Fibroblast of lung (primary cell): ENCODE data around the gene SENP7. TPM values are rescaled to one million over a fixed set of nuclear protein-coding genes. Genes with fewer than 3 reads are reported as not detected.
A peak's percentile ranks its signal among the peaks of the same experiment; 100 is the strongest.

ENCODE experiments used
- DNase-seq, 2 donors: peaks; one replicate each; pipeline versions ENCODE4 v3.0.0 to v3.0.0-alpha.2; 2010; ENCODE audit warnings: low read depth in 2 of 2
- H2AFZ ChIP-seq: 2 replicates; pipeline ENCODE4 v1.5.1; 2012; ENCODE audit warnings: low read length, control low read depth, inconsistent platforms
- H3K27ac ChIP-seq: 2 replicates; pipeline ENCODE4 v1.5.1; 2011; ENCODE audit warnings: low read length, control low read depth; ENCODE audit not compliant: insufficient read depth
- H3K27me3 ChIP-seq: 2 replicates; pipeline ENCODE4 v1.5.1; 2011; ENCODE audit warnings: mild to moderate bottlenecking, low read length; ENCODE audit not compliant: control insufficient read depth, insufficient read depth
- H3K36me3 ChIP-seq: 2 replicates; pipeline ENCODE4 v1.5.1; 2011; ENCODE audit warnings: low read length; ENCODE audit not compliant: control insufficient read depth, insufficient read depth
- H3K4me1 ChIP-seq: 2 replicates; pipeline ENCODE4 v1.5.1; 2011; ENCODE audit warnings: low read length; ENCODE audit not compliant: control insufficient read depth, insufficient read depth; ENCODE audit errors: extremely low read depth
- H3K4me2 ChIP-seq: 2 replicates; pipeline ENCODE4 v1.5.1; 2011; ENCODE audit warnings: low read length, control low read depth; ENCODE audit not compliant: insufficient read depth; ENCODE audit errors: extremely low read depth
- H3K4me3 ChIP-seq, 4 experiments: fragments of 200-600 bp in 1 of 4; sonication (generic) in 1 of 4; replicated peaks in 1 of 4; 2 replicates each; pipeline ENCODE4 v1.5.1; 2011 to 2016; ENCODE audit warnings: low read length in 4 of 4, low read depth in 3 of 4, mild to moderate bottlenecking in 3 of 4, control low read depth in 2 of 4, inconsistent platforms in 1 of 4, mixed read lengths in 1 of 4; ENCODE audit not compliant: insufficient read depth in 1 of 4; ENCODE audit errors: control extremely low read depth in 1 of 4
- H3K79me2 ChIP-seq: 2 replicates; pipeline ENCODE4 v1.5.1; 2012; ENCODE audit warnings: mild to moderate bottlenecking, low read length, inconsistent platforms; ENCODE audit not compliant: control insufficient read depth, insufficient read depth
- H3K9ac ChIP-seq: 2 replicates; pipeline ENCODE4 v1.5.1; 2011; ENCODE audit warnings: mild to moderate bottlenecking, low read length, control low read depth; ENCODE audit not compliant: insufficient read depth
- H3K9me3 ChIP-seq: 2 replicates; pipeline ENCODE4 v1.5.1; 2012; ENCODE audit warnings: low read depth, low read length; ENCODE audit not compliant: control insufficient read depth, insufficient read depth
- H4K20me1 ChIP-seq: 2 replicates; pipeline ENCODE4 v1.5.1; 2011; ENCODE audit warnings: low read length; ENCODE audit not compliant: control insufficient read depth, insufficient read depth; ENCODE audit errors: extremely low read depth
- EZH2 ChIP-seq: IDR thresholded peaks from 2 replicates; pipeline ENCODE4 v1.5.1; 2012; ENCODE audit warnings: low read length, control low read depth, mild to moderate bottlenecking; ENCODE audit errors: missing control alignments
- polyA plus RNA-seq, 2 donors: library from polyadenylated mRNA; depleted of rRNA in 1 of 2; stranded (reverse) in 1 of 2; unstranded in 1 of 2; fragments of >200 nt; gene quantifications; 2 replicates each; pipeline ENCODE4 v1.2.1, GENCODE V29; 2011 to 2012; ENCODE audit warnings: missing spikeins in 1 of 2
- total RNA-seq: library from RNA; depleted of rRNA; stranded (reverse); fragments of >200 nt; gene quantifications from 2 replicates; pipeline ENCODE4 v1.2.1, GENCODE V29; 2014
- TF ChIP-seq, protein P1 (sequence below), 2 donors: IDR thresholded peaks in 1 of 2; conservative IDR thresholded peaks in 1 of 2; 1 replicate in 1 of 2; 2 replicates in 1 of 2; pipeline ENCODE4 v1.5.1; 2011 to 2012; ENCODE audit warnings: low read length in 2 of 2, control low read depth in 1 of 2, inconsistent platforms in 1 of 2, low read depth in 1 of 2, mild to moderate bottlenecking in 1 of 2

The SENP7 gene
- total and polyA plus RNA-seq, 2 donors (not counting 1 experiment from before 2014, with no cell fraction given) = 7.2 to 16.5 TPM

DNA sequence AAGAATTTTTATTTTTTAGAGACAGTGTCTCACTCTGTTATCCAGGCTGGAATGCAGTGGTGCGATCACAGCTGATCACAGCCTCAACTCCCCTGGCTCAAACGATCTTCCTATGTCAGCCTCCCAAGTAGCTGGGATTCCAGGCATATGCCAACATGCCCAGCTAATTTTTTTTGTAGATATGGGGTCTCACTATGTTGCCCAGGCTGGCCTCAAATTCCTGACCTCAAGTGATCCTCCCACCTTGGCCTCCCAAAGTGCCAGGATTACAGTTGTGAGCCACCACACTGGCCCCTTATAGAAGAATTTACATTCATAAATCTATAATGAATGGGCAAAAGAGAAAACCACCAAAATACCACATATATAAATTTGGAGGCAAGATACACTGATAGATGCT lies 15.2 kb downstream of the SENP7 start:
- Histone ChIP-seq H3K27ac (no peak overlapping the region), H4K20me1 (no peaks in the 10 kb centered on the region), H3K79me2 (no peaks in the 10 kb centered on the region), H3K9me3 (no peaks in the 10 kb centered on the region), H2AFZ (no peak overlapping the region), H3K27me3 (no peaks in the 10 kb centered on the region), H3K4me3 (no peak overlapping the region), H3K36me3 (no peaks in the 10 kb centered on the region), H3K9ac (no peak overlapping the region), H3K4me1 (no peaks in the 10 kb centered on the region), H3K4me2 (no peak overlapping the region)
- TF ChIP-seq EZH2 = no peak
- TF ChIP-seq, protein P1, sequence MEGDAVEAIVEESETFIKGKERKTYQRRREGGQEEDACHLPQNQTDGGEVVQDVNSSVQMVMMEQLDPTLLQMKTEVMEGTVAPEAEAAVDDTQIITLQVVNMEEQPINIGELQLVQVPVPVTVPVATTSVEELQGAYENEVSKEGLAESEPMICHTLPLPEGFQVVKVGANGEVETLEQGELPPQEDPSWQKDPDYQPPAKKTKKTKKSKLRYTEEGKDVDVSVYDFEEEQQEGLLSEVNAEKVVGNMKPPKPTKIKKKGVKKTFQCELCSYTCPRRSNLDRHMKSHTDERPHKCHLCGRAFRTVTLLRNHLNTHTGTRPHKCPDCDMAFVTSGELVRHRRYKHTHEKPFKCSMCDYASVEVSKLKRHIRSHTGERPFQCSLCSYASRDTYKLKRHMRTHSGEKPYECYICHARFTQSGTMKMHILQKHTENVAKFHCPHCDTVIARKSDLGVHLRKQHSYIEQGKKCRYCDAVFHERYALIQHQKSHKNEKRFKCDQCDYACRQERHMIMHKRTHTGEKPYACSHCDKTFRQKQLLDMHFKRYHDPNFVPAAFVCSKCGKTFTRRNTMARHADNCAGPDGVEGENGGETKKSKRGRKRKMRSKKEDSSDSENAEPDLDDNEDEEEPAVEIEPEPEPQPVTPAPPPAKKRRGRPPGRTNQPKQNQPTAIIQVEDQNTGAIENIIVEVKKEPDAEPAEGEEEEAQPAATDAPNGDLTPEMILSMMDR (conservative IDR thresholded peaks at IDR 0.05 in 1 of 2, IDR thresholded peaks at IDR 0.05 in 1 of 2; ENCODE audit: low read depth in 1 of 2, low read length in 2 of 2) = no peak
- DNase-seq = no peak

- no peaks in the 10 kb centered on the region for H3K9me3 ChIP-seq
- TF ChIP-seq EZH2 = no peak
- TF ChIP-seq, protein P1 (conservative IDR thresholded peaks at IDR 0.05 in 1 of 2, IDR thresholded peaks at IDR 0.05 in 1 of 2; ENCODE audit: low read depth in 1 of 2, low read length in 2 of 2) = no peak
- no peaks in the 10 kb centered on the region for H3K79me2 ChIP-seq
- H3K4me2 ChIP-seq = no peak overlapping the region
- no peaks in the 10 kb centered on the region for H3K27me3 ChIP-seq
- H3K4me3 ChIP-seq = no peak overlapping the region
- DNase-seq = no peak
- H3K4me1 ChIP-seq = no peaks in the 10 kb centered on the region
- H3K27ac ChIP-seq = no peak overlapping the region
- H2AFZ ChIP-seq = no peak overlapping the region
- no peak overlapping the region for H3K9ac ChIP-seq
- H4K20me1 ChIP-seq = no peaks in the 10 kb centered on the region
- H3K36me3 ChIP-seq = no peaks in the 10 kb centered on the region
Measured at GRCh38 chr3:101495552-101495951, 17.5 kb downstream of the SENP7 start.

DNA sequence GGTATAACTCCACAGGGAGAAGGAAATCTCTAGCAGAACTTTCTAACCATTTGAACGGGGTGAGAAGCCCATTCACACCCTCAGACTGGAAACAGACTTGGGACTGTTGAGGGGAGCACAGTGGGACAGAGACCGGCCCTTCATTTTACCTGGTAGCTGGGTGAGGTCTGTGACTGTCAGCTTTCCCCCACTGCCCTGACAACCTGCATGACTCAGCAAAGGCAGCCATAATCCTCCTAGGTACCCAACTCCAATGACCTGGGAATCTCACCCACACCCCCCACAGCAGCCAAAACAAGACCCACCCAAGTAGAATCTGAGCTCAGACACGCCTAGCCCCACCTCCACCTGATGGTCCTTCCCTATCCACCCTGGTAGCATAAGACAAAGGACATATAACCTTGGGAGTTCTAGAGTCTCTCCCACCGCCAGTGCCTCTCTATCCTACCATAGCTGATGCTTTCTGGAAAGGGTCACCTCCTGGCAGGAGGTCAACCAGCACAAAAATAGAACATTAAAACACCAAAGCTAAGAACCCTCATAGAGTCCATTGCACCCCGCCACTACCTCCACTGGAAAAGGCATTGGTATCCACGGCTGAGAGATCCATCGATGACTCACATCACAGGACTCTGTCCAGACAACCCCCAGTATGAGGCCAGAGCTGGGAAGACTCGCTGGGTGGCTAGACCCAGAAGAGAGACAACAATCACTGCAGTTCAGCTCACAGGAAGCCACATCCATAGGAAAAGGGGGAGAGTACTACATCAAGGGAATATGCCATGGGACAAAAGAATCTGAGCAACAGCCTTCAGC lies 28.0 kb downstream of the SENP7 start:
- no peak for TF ChIP-seq EZH2
- TF ChIP-seq, protein P1 (conservative IDR thresholded peaks at IDR 0.05 in 1 of 2, IDR thresholded peaks at IDR 0.05 in 1 of 2; ENCODE audit: low read depth in 1 of 2, low read length in 2 of 2) = no peak
- peak; percentile 15 to 75 for DNase-seq
- Histone ChIP-seq H3K27me3 (no peaks in the 10 kb centered on the region), H3K4me2 (no peak overlapping the region), H3K36me3 (no peaks in the 10 kb centered on the region), H3K4me3 (no peak overlapping the region), H4K20me1 (no peaks in the 10 kb centered on the region), H3K9me3 (no peaks in the 10 kb centered on the region), H3K79me2 (no peaks in the 10 kb centered on the region), H2AFZ (no peak overlapping the region), H3K27ac (no peak overlapping the region), H3K4me1 (no peaks in the 10 kb centered on the region), H3K9ac (no peak overlapping the region)
